DND-41 (cell line): ENCODE data around the gene GABPB2.

Experiments used
- ATAC-seq: fragments of 200-7000 bp; cut with Tn5 transposase; 3 replicates; pipeline ENCODE4 v1.9.1; 2021; ENCODE audit warnings: low read depth; ENCODE audit not compliant: insufficient read depth
- DNase-seq: peaks from one replicate; pipeline ENCODE4 v3.0.0-alpha.2; 2020
- H2AFZ ChIP-seq: 2 replicates; pipeline ENCODE4 v1.6.0; 2012; ENCODE audit warnings: low read depth, low read length
- H3K27ac ChIP-seq: 2 replicates; pipeline ENCODE4 v1.5.1; 2012; ENCODE audit warnings: low read length, inconsistent platforms
- H3K27me3 ChIP-seq: fragments of 200-600 bp; sonication (generic); 2 replicates; pipeline ENCODE4 v1.6.0; 2012; ENCODE audit warnings: low read length, mild to moderate bottlenecking, inconsistent platforms; ENCODE audit not compliant: insufficient read depth, poor library complexity
- H3K36me3 ChIP-seq: 2 replicates; pipeline ENCODE4 v1.5.1; 2012; ENCODE audit warnings: low read length, inconsistent platforms; ENCODE audit not compliant: insufficient read depth
- H3K4me1 ChIP-seq: 2 replicates; pipeline ENCODE4 v1.5.1; 2012; ENCODE audit warnings: mild to moderate bottlenecking, low read length; ENCODE audit not compliant: insufficient read depth
- H3K4me2 ChIP-seq: 2 replicates; pipeline ENCODE4 v1.6.0; 2012; ENCODE audit warnings: mild to moderate bottlenecking, moderate library complexity, low read length, inconsistent platforms; ENCODE audit not compliant: insufficient read depth
- H3K4me3 ChIP-seq, 2 experiments: fragments of 200-600 bp in 1 of 2; shearing (Covaris generic) in 1 of 2; 2 replicates each; pipeline ENCODE4 v1.5.1; 2012 to 2016; ENCODE audit warnings: inconsistent platforms in 2 of 2, low read length in 2 of 2, mild to moderate bottlenecking in 2 of 2, low read depth in 1 of 2, moderate library complexity in 1 of 2
- H3K79me2 ChIP-seq: 2 replicates; pipeline ENCODE4 v1.6.0; 2012; ENCODE audit warnings: low read length, inconsistent platforms; ENCODE audit not compliant: insufficient read depth
- H3K9ac ChIP-seq: 2 replicates; pipeline ENCODE4 v1.6.0; 2012; ENCODE audit warnings: low read depth, mild to moderate bottlenecking, inconsistent platforms, low read length, moderate library complexity
- H3K9me3 ChIP-seq: 2 replicates; pipeline ENCODE4 v1.5.1; 2012; ENCODE audit warnings: low read length, moderate library complexity, mild to moderate bottlenecking, inconsistent platforms; ENCODE audit not compliant: insufficient read depth, severe bottlenecking
- H4K20me1 ChIP-seq: 2 replicates; pipeline ENCODE4 v1.6.0; 2012; ENCODE audit warnings: low read length; ENCODE audit not compliant: insufficient read depth
- CTCF ChIP-seq: IDR thresholded peaks from 2 replicates; pipeline ENCODE4 v1.5.1; 2012; ENCODE audit warnings: borderline replicate concordance, low read length, moderate library complexity, mild to moderate bottlenecking; ENCODE audit not compliant: poor library complexity, severe bottlenecking; ENCODE audit errors: extremely low read depth
- EZH2 ChIP-seq: IDR thresholded peaks from 3 replicates; pipeline ENCODE4 v1.6.1; 2012; ENCODE audit warnings: borderline replicate concordance, low read depth, mild to moderate bottlenecking, moderate library complexity, low read length, inconsistent platforms; ENCODE audit not compliant: severe bottlenecking

The GABPB2 gene

GRCh38 chr1:151056149-151056548, 14.4 kb upstream of the GABPB2 start:
- Histone ChIP-seq H3K27me3 (no peaks in the 10 kb centered on the region), H3K27ac (peak overlapping the region; percentile 61), H3K9me3 (no peaks in the 10 kb centered on the region), H3K4me3 (no peak overlapping the region), H3K36me3 (peaks cover 64% of the 10 kb centered on the region), H3K4me1 (peaks cover 39% of the 10 kb centered on the region), H3K4me2 (peak overlapping the region; percentile 79; the same call in 1 of the 2 replicates), H3K9ac (peak overlapping the region; percentile 6; the same call in 1 of the 2 replicates), H2AFZ (no peak overlapping the region), H3K79me2 (peaks cover 56% of the 10 kb centered on the region), H4K20me1 (peaks cover 25% of the 10 kb centered on the region)
- DNase-seq (no peak), ATAC-seq (no peak)
- TF ChIP-seq EZH2, result no peak
- TF ChIP-seq CTCF, result no peak

- Histone ChIP-seq H3K4me1 (peaks cover 64% of the 10 kb centered on the region), H4K20me1 (peaks cover 25% of the 10 kb centered on the region), H3K36me3 (peaks cover 47% of the 10 kb centered on the region), H3K27me3 (no peaks in the 10 kb centered on the region), H3K9ac (peak overlapping the region; percentile 89), H3K4me3 (peak overlapping the region; percentile 57 to 92; a peak in 3 of 4 replicates), H3K9me3 (no peaks in the 10 kb centered on the region), H2AFZ (peak overlapping the region; percentile 93; the same call in 1 of the 2 replicates), H3K27ac (peak overlapping the region; percentile 94), H3K79me2 (peaks cover 81% of the 10 kb centered on the region), H3K4me2 (peak overlapping the region; percentile 79)
- DNase-seq (peak; percentile 15), ATAC-seq (no peak)
- TF ChIP-seq EZH2, result no peak
Observed at GRCh38 chr1:151058692-151059091, 11.9 kb upstream of the GABPB2 start.

GRCh38 chr1:151059109-151060006, 11.2 kb upstream of the GABPB2 start, which contains the start of gene CDC42SE1:
TSS of gene CDC42SE1 (minus strand) at chr1:151059622. CDS start at chr1:151055730, 3,892 bp downstream.
- Histone ChIP-seq H3K36me3 (peaks cover 44% of the 10 kb centered on the region), H3K27ac (peak within 1 kb of the TSS; percentile 94), H4K20me1 (peaks cover 25% of the 10 kb centered on the region), H3K9me3 (no peaks in the 10 kb centered on the region), H2AFZ (peak within 1 kb of the TSS; percentile 93), H3K27me3 (no peaks in the 10 kb centered on the region), H3K4me1 (peaks cover 70% of the 10 kb centered on the region), H3K9ac (peak within 1 kb of the TSS; percentile 89), H3K4me3 (peak within 1 kb of the TSS; percentile 57 to 92), H3K79me2 (peaks cover 88% of the 10 kb centered on the region), H3K4me2 (peak within 1 kb of the TSS; percentile 79)
- DNase-seq (peak; percentile 91), ATAC-seq (peak; percentile 87)
- TF ChIP-seq EZH2 (no peak), CTCF (peak; percentile 85)

GRCh38 chr1:151060007-151060656, 10.4 kb upstream of the GABPB2 start, which contains the start of gene MLLT11:
TSS of gene MLLT11 (plus strand) at chr1:151060397. CDS start at chr1:151067225, 6,828 bp downstream.
- peaks cover 96% of the 10 kb centered on the region for H3K79me2 ChIP-seq
- H3K4me2 ChIP-seq, result peak within 1 kb of the TSS; percentile 79
- DNase-seq (peak; percentile 91), ATAC-seq (peak; percentile 66)
- H2AFZ ChIP-seq, result peak within 1 kb of the TSS; percentile 93
- peak within 1 kb of the TSS; percentile 94 for H3K27ac ChIP-seq
- peaks cover 78% of the 10 kb centered on the region for H3K4me1 ChIP-seq
- H4K20me1 ChIP-seq, result peaks cover 26% of the 10 kb centered on the region
- H3K9me3 ChIP-seq, result no peaks in the 10 kb centered on the region
- peak within 1 kb of the TSS; percentile 57 to 92 for H3K4me3 ChIP-seq
- H3K36me3 ChIP-seq, result peaks cover 40% of the 10 kb centered on the region
- TF ChIP-seq CTCF (no peak), EZH2 (no peak)
- H3K27me3 ChIP-seq, result no peaks in the 10 kb centered on the region
- peak within 1 kb of the TSS; percentile 89 for H3K9ac ChIP-seq
